ENCODE results near the gene SDHD. TPM values are rescaled to one million over a fixed set of nuclear protein-coding genes. Genes with fewer than 3 reads are reported as not detected.

SDHD gene
- polyA plus RNA-seq, 1 donor (not counting 4 experiments of a cell fraction or from before 2014, with no cell fraction given) = 101 TPM

- H3K27ac ChIP-seq (ENCODE audit: control insufficient read depth, insufficient read depth, low read length) = no peak overlapping the region
- no peak overlapping the region for H3K4me2 ChIP-seq (ENCODE audit: control insufficient read depth, extremely low read depth, insufficient read depth, low read depth, low read length)
- TF ChIP-seq EZH2 (IDR thresholded peaks at IDR 0.05; ENCODE audit: low read length) (no peak), CTCF (optimal IDR thresholded peaks at IDR 0.05 in 1 of 3, IDR thresholded peaks at IDR 0.05 in 1 of 3, conservative IDR thresholded peaks at IDR 0.05 in 1 of 3; ENCODE audit: extremely low read depth in 1 of 3, insufficient read depth in 2 of 3, low read length in 3 of 3) (no peak)
- H3K4me3 ChIP-seq (ENCODE audit: control insufficient read depth in 2 of 3, extremely low read depth in 1 of 3, insufficient read depth in 2 of 3, low read depth in 1 of 3, low read length in 3 of 3) = no peak overlapping the region
- DNase-seq (ENCODE audit: low read depth, low spot score) (no peak), FAIRE-seq (no peak)
- no peaks in the 10 kb centered on the region for H3K9me3 ChIP-seq (ENCODE audit: control insufficient read depth, low read depth, low read length)
- H3K27me3 ChIP-seq (ENCODE audit: control insufficient read depth, extremely low read depth, insufficient read depth, low read length) = no peaks in the 10 kb centered on the region
- no peaks in the 10 kb centered on the region for H3K79me2 ChIP-seq (ENCODE audit: control insufficient read depth, insufficient read depth, low read length)
- peaks cover 4% of the 10 kb centered on the region for H3K4me1 ChIP-seq (ENCODE audit: control insufficient read depth, extremely low read depth, insufficient read depth, low read length)
- no peak overlapping the region for H2AFZ ChIP-seq (ENCODE audit: control insufficient read depth, low read length)
- H3K9me1 ChIP-seq (ENCODE audit: control insufficient read depth, extremely low read depth, insufficient read depth, low read length) = no peaks in the 10 kb centered on the region
- dilution Hi-C loops (cut with MboI; ENCODE audit: extremely low pct_ligation_motif_present, low sequenced_read_pairs) = no loop called here
- no peaks in the 10 kb centered on the region for H4K20me1 ChIP-seq (ENCODE audit: control insufficient read depth, extremely low read depth, insufficient read depth, low read length)
- no peaks in the 10 kb centered on the region for H3K36me3 ChIP-seq (ENCODE audit: control insufficient read depth in 2 of 2, extremely low read depth in 1 of 2, insufficient read depth in 2 of 2, low read length in 2 of 2)
- no peak overlapping the region for H3K9ac ChIP-seq (ENCODE audit: control insufficient read depth, extremely low read depth, insufficient read depth, low read length)
These were observed 27.8 kb downstream of the SDHD start for GRCh38 chr11:112114460-112114859.

GRCh38 chr11:112115386-112115785 is 28.7 kb downstream of the SDHD start:
- no peak overlapping the region for H3K4me3 ChIP-seq (ENCODE audit: control insufficient read depth in 2 of 3, extremely low read depth in 1 of 3, insufficient read depth in 2 of 3, low read depth in 1 of 3, low read length in 3 of 3)
- H3K27ac ChIP-seq (ENCODE audit: control insufficient read depth, insufficient read depth, low read length) = no peak overlapping the region
- no peak overlapping the region for H2AFZ ChIP-seq (ENCODE audit: control insufficient read depth, low read length)
- H4K20me1 ChIP-seq (ENCODE audit: control insufficient read depth, extremely low read depth, insufficient read depth, low read length) = no peaks in the 10 kb centered on the region
- H3K4me2 ChIP-seq (ENCODE audit: control insufficient read depth, extremely low read depth, insufficient read depth, low read depth, low read length) = no peak overlapping the region
- H3K27me3 ChIP-seq (ENCODE audit: control insufficient read depth, extremely low read depth, insufficient read depth, low read length) = no peaks in the 10 kb centered on the region
- dilution Hi-C loops (cut with MboI; ENCODE audit: extremely low pct_ligation_motif_present, low sequenced_read_pairs) = no loop called here
- H3K9me3 ChIP-seq (ENCODE audit: control insufficient read depth, low read depth, low read length) = no peaks in the 10 kb centered on the region
- H3K9me1 ChIP-seq (ENCODE audit: control insufficient read depth, extremely low read depth, insufficient read depth, low read length) = no peaks in the 10 kb centered on the region
- no peak overlapping the region for H3K9ac ChIP-seq (ENCODE audit: control insufficient read depth, extremely low read depth, insufficient read depth, low read length)
- H3K4me1 ChIP-seq (ENCODE audit: control insufficient read depth, extremely low read depth, insufficient read depth, low read length) = peaks cover 11% of the 10 kb centered on the region
- no peak for TF ChIP-seq EZH2 (IDR thresholded peaks at IDR 0.05; ENCODE audit: low read length)
- no peak for TF ChIP-seq CTCF (optimal IDR thresholded peaks at IDR 0.05 in 1 of 3, IDR thresholded peaks at IDR 0.05 in 1 of 3, conservative IDR thresholded peaks at IDR 0.05 in 1 of 3; ENCODE audit: extremely low read depth in 1 of 3, insufficient read depth in 2 of 3, low read length in 3 of 3)
- no peak for FAIRE-seq
- H3K79me2 ChIP-seq (ENCODE audit: control insufficient read depth, insufficient read depth, low read length) = no peaks in the 10 kb centered on the region
- DNase-seq (ENCODE audit: low read depth, low spot score) = no peak
- H3K36me3 ChIP-seq (ENCODE audit: control insufficient read depth in 2 of 2, extremely low read depth in 1 of 2, insufficient read depth in 2 of 2, low read length in 2 of 2) = no peaks in the 10 kb centered on the region
